A673 (cell line): Measurements from ENCODE around the gene LARP1. TPM values are rescaled to one million over a fixed set of nuclear protein-coding genes. Genes with fewer than 3 reads are reported as not detected.
A peak's percentile ranks its signal among the peaks of the same experiment; 100 is the strongest.

ENCODE experiments used
- BruUV-seq: library from RNA; stranded (reverse); fragments of 400-500 nt; replicated peaks from 2 replicates; lab custom pipeline; 2021; lab: Mats Ljungman, UMichigan
- CTCF ChIA-PET: fragments of 300-600 bp; sonication (Branson Sonifier 250); formaldehyde crosslinking; loops from one replicate; lab custom pipeline; 2022; ENCODE audit warnings: antibody characterized with exemption; lab: Charles Lee
- POLR2A ChIA-PET: fragments of 300-600 bp; sonication (Branson Sonifier 250); formaldehyde crosslinking; loops from one replicate; lab custom pipeline; 2022; ENCODE audit warnings: antibody characterized with exemption; ENCODE audit not compliant: low non-redundant PET; lab: Charles Lee
- DNase-seq: peaks from one replicate; pipeline ENCODE4 v3.0.0-alpha.2; 2015; ENCODE audit warnings: low spot score
- H3K27ac ChIP-seq: fragments of 200-600 bp; sonication (generic); 2 replicates; pipeline ENCODE4 v1.5.1; 2016; ENCODE audit warnings: mixed run types, low read depth, mild to moderate bottlenecking, mixed read lengths, antibody characterized with exemption, low read length; ENCODE audit not compliant: poor library complexity, severe bottlenecking
- H3K27me3 ChIP-seq: fragments of 200-600 bp; sonication (generic); replicated peaks from 2 replicates; pipeline ENCODE4 v1.6.1; 2017; ENCODE audit warnings: mixed run types, low read depth, mild to moderate bottlenecking, mixed read lengths, antibody characterized with exemption, low read length; ENCODE audit not compliant: insufficient read depth, poor library complexity
- H3K36me3 ChIP-seq: fragments of 200-600 bp; sonication (generic); 2 replicates; pipeline ENCODE4 v1.6.1; 2016; ENCODE audit warnings: mixed run types, mild to moderate bottlenecking, mixed read lengths, antibody characterized with exemption, low read length; ENCODE audit not compliant: insufficient read depth, poor library complexity, severe bottlenecking
- H3K4me1 ChIP-seq: fragments of 200-600 bp; sonication (generic); 2 replicates; pipeline ENCODE4 v1.6.1; 2017; ENCODE audit warnings: mixed run types, mild to moderate bottlenecking, mixed read lengths, antibody characterized with exemption, low read length; ENCODE audit not compliant: insufficient read depth, poor library complexity, severe bottlenecking
- H3K4me3 ChIP-seq: fragments of 200-600 bp; sonication (generic); 2 replicates; pipeline ENCODE4 v1.5.1; 2016; ENCODE audit warnings: low read depth, mixed run types, mild to moderate bottlenecking, mixed read lengths, low read length; ENCODE audit not compliant: poor library complexity, severe bottlenecking
- H3K9me3 ChIP-seq: fragments of 200-600 bp; sonication (generic); 2 replicates; pipeline ENCODE4 v1.6.1; 2016; ENCODE audit warnings: mixed run types, low read depth, mild to moderate bottlenecking, mixed read lengths, antibody characterized with exemption, low read length; ENCODE audit not compliant: poor library complexity, severe bottlenecking
- CTCF ChIP-seq: fragments of 300-800, 200-600 bp; sonication (generic); conservative IDR thresholded peaks from 2 replicates; pipeline ENCODE4 v1.5.1; 2017; ENCODE audit warnings: low read depth, mild to moderate bottlenecking, antibody characterized with exemption, low read length, moderate library complexity, mixed read lengths
- EZH2 ChIP-seq: fragments of 200-600 bp; sonication (generic); IDR thresholded peaks from 2 replicates; pipeline ENCODE4 v1.6.1; 2017; ENCODE audit warnings: borderline replicate concordance, low read depth, mild to moderate bottlenecking, mixed read lengths, antibody characterized with exemption, low read length; ENCODE audit not compliant: poor library complexity, severe bottlenecking
- intact Hi-C: fragments of 100-400 bp; cut with micrococcal nuclease; formaldehyde crosslinking; loops from one replicate; pipeline ENCODE4 v1.10.0; 2022; ENCODE audit not compliant: unreplicated experiment
- total RNA-seq: library from RNA; stranded (reverse); gene quantifications from 2 replicates; pipeline ENCODE4 v1.2.3, GENCODE V29; 2021

The LARP1 gene
- total RNA-seq, 1 experiment from 2014 or later: 257 TPM

GRCh38 chr5:154779105-154779504 lies 23.9 kb downstream of the LARP1 start:
- Histone ChIP-seq H3K4me1 (peaks cover 7% of the 10 kb centered on the region), H3K4me3 (no peak overlapping the region), H3K27me3 (no peaks in the 10 kb centered on the region), H3K27ac (no peak overlapping the region), H3K9me3 (no peaks in the 10 kb centered on the region), H3K36me3 (no peaks in the 10 kb centered on the region)
- intact Hi-C loops: no loop called here
- peak; percentile 11 for DNase-seq
- TF ChIP-seq CTCF: no peak
- TF ChIP-seq EZH2: no peak
- BruUV-seq: no TSS peak
- ChIA-PET POLR2A (no interaction called here), CTCF (no interaction called here)

GRCh38 chr5:154780128-154780527 lies 25.0 kb downstream of the LARP1 start:
- peaks cover 6% of the 10 kb centered on the region for H3K4me1 ChIP-seq
- no peaks in the 10 kb centered on the region for H3K9me3 ChIP-seq
- TF ChIP-seq EZH2 (no peak), CTCF (no peak)
- H3K27ac ChIP-seq: no peak overlapping the region
- no peaks in the 10 kb centered on the region for H3K36me3 ChIP-seq
- BruUV-seq: no TSS peak
- intact Hi-C loops: no loop called here
- no peak for DNase-seq
- CTCF ChIA-PET: interaction anchor here (0.6 kb wide), 1 partner anchor 103 kb away, joined by 3 read pairs; no protein-coding TSS in a partner anchor
- POLR2A ChIA-PET: no interaction called here
- H3K4me3 ChIP-seq: no peak overlapping the region
- no peaks in the 10 kb centered on the region for H3K27me3 ChIP-seq

DNA sequence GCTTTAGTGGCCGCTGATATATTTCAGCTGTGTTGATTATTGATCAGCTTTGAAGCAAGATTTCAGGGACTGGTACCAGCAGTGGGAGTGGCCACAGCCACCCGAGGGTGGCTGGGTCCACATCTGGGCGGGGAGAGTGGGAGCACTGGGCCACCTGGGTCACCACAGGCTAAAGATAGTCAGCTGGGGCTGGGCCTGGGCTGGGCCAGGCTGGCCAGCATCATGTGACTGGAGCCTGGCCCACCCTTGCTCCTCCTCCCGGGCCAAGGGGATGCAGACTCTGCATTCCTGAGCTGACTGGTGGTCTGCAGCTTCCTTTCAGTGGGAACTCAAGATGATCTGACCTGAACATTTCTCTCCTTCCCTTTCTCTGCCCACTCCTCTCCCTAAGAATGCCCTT lies 27.1 kb downstream of the LARP1 start:
- no peaks in the 10 kb centered on the region for H3K27me3 ChIP-seq
- intact Hi-C loops: no loop called here
- H3K27ac ChIP-seq: no peak overlapping the region
- BruUV-seq: no TSS peak
- CTCF ChIA-PET: no interaction called here
- H3K36me3 ChIP-seq: no peaks in the 10 kb centered on the region
- TF ChIP-seq CTCF (no peak), EZH2 (no peak)
- POLR2A ChIA-PET: no interaction called here
- no peaks in the 10 kb centered on the region for H3K9me3 ChIP-seq
- no peaks in the 10 kb centered on the region for H3K4me1 ChIP-seq
- no peak overlapping the region for H3K4me3 ChIP-seq
- DNase-seq: no peak
